GM06990 (cell line): ENCODE measurements around the gene SNX32.

Source experiments
- DNase-seq: peaks from one replicate; pipeline ENCODE4 v3.0.0-alpha.2; 2011; ENCODE audit not compliant: insufficient read length; ENCODE audit errors: extremely low read depth
- H3K27me3 ChIP-seq: replicated peaks from 2 replicates; pipeline ENCODE4 v1.6.0; 2011; ENCODE audit warnings: low read length; ENCODE audit not compliant: control insufficient read depth, insufficient read depth
- H3K36me3 ChIP-seq: 2 replicates; pipeline ENCODE4 v1.5.1; 2011; ENCODE audit warnings: low read length; ENCODE audit not compliant: control insufficient read depth, insufficient read depth
- H3K4me3 ChIP-seq: replicated peaks from 2 replicates; pipeline ENCODE4 v1.5.1; 2011; ENCODE audit warnings: low read depth, mild to moderate bottlenecking, control low read depth, low read length
- TF ChIP-seq, protein P1 (sequence below): IDR thresholded peaks from 2 replicates; pipeline ENCODE4 v1.5.1; 2011; ENCODE audit warnings: low read length, control low read depth, mild to moderate bottlenecking, inconsistent platforms; ENCODE audit not compliant: insufficient read depth, poor library complexity, severe bottlenecking

SNX32 gene

DNA sequence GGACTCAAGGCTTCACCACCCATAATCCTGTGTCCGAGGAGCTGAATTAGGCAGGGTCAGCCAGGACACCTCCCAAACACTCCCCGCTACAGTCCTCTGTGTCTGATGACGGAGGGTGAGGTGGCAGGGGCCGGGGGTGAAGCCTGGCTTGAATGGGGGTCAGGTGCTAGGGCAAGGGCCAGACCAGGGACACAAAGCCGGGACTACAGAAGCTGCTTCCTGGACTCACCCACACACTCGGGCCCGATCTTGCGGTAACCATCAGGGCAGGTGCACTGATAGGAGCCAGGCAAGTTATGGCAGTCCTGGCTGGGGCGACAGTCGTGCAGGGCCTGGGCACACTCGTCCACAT, 36.5 kb downstream of the SNX32 start:
- H3K36me3 ChIP-seq, result peaks cover 13% of the 10 kb centered on the region
- no peaks in the 10 kb centered on the region for H3K27me3 ChIP-seq
- TF ChIP-seq, protein P1, sequence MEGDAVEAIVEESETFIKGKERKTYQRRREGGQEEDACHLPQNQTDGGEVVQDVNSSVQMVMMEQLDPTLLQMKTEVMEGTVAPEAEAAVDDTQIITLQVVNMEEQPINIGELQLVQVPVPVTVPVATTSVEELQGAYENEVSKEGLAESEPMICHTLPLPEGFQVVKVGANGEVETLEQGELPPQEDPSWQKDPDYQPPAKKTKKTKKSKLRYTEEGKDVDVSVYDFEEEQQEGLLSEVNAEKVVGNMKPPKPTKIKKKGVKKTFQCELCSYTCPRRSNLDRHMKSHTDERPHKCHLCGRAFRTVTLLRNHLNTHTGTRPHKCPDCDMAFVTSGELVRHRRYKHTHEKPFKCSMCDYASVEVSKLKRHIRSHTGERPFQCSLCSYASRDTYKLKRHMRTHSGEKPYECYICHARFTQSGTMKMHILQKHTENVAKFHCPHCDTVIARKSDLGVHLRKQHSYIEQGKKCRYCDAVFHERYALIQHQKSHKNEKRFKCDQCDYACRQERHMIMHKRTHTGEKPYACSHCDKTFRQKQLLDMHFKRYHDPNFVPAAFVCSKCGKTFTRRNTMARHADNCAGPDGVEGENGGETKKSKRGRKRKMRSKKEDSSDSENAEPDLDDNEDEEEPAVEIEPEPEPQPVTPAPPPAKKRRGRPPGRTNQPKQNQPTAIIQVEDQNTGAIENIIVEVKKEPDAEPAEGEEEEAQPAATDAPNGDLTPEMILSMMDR, result no peak
- no peak for DNase-seq
- H3K4me3 ChIP-seq, result no peak overlapping the region

- Histone ChIP-seq H3K36me3 (peaks cover 8% of the 10 kb centered on the region), H3K27me3 (no peaks in the 10 kb centered on the region), H3K4me3 (no peak overlapping the region)
- TF ChIP-seq, protein P1, result no peak
- DNase-seq, result no peak
These were observed 37.2 kb downstream of the SNX32 start for GRCh38 chr11:65870706-65871681.

DNA sequence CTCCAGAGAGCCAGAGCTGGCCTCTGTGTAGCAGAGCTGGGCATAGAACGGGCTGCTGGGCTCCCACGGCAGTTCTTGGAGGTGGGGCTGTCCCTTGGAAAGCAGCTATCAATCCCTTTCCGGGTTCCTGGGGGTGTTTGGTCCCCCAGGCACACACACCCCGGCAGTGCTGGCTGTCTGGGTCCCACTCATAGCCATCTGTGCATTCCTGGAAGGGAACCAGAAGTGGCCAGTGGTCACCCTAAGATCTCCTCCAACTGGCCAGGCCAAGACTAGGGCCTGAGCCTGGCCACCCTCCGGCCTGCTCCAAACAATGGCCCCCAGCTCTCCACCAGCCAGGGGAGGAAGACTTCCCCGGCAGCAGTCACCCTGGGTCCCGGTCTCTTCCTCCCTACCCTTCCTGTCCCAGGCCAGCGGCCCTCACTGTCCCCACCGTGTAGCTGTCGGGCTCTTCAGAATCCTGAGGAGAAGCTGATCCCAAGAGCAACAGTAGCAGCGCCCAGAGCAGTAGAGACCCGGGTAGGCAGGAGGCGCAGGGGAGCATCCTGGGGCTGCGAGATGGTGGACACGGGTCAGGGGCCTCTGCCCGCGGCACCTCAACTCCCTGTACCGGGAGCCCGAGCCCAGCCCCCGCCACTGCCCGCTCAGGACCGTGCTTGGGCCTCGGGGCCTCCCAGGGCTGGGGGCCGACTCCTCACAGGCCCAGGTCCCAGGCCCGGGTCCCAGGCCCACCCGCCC, 38.2 kb downstream of the SNX32 start:
- Histone ChIP-seq H3K36me3 (peaks cover 2% of the 10 kb centered on the region), H3K27me3 (no peaks in the 10 kb centered on the region), H3K4me3 (no peak overlapping the region)
- DNase-seq, result no peak
- TF ChIP-seq, protein P1, result no peak

GRCh38 chr11:65872586-65873317, 39.0 kb downstream of the SNX32 start, which contains the start of gene EFEMP2:
EFEMP2 (minus strand) TSS chr11:65872800; CDS start chr11:65872354, 446 bp downstream.
- Histone ChIP-seq H3K27me3 (no peaks in the 10 kb centered on the region), H3K4me3 (peak within 1 kb of the TSS; percentile 64), H3K36me3 (no peaks in the 10 kb centered on the region; the same call in 1 of the 2 replicates)
- no peak for DNase-seq
- TF ChIP-seq, protein P1, result no peak

DNA sequence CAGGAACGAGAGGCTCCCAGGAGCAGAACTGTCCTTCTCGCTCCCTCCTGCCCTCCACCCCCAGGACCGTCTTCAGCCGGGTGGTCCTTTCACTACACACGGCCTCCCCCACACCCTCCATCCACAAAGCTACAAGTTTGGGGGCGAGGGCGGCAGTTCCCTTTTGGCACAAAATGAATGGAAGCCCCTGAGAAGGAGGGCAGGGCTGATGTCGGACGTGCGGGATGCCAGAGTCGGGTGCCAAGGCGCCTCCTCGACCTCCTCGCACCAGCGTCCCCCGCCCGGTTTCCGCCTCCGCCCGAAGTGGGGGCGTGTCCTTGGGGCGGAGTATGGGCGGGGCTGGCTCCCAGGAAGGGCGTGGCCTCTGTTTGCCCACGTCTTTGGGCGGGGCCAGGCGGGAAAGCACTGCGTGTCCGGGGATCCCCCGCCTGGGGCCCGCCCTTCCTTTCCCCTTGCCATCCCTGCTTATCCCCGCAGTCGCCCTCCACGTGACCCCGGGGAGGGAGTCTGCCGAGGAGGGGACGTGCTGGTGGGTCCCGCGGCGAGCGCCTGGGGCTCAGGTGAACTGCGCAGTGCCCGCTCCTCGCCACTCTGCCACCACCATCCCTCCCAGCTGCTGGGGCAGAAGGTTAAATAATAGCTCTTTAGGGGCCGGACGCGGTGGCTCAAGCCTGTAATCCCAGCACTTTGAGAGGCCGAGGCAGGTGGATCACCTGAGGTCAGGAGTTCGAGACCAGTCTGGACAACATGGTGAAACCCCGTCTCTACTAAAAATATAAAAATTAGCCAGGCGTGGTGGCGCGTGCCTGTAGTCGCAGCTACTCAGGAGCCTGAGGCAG, 39.8 kb downstream of the SNX32 start:
- Histone ChIP-seq H3K4me3 (peak overlapping the region; percentile 64), H3K36me3 (no peaks in the 10 kb centered on the region), H3K27me3 (no peaks in the 10 kb centered on the region)
- TF ChIP-seq, protein P1, result no peak
- DNase-seq, result peak; percentile 92
